ENCODE measurements around the gene TBL1XR1.

The TBL1XR1 gene

GRCh38 chr3:177150970-177151627 is 46.2 kb downstream of the TBL1XR1 start:
- H3K4me2 ChIP-seq, result peak overlapping the region; percentile 65
- peak overlapping the region; percentile 70 for H3K27ac ChIP-seq
- no peaks in the 10 kb centered on the region; the same call in 1 of the 2 replicates for H3K36me3 ChIP-seq (ENCODE audit: insufficient read depth)
- TF ChIP-seq CTCF (conservative IDR thresholded peaks at IDR 0.05; ENCODE audit: low read depth, low read length), result no peak
- H3K4me1 ChIP-seq (ENCODE audit: low read depth, poor library complexity, severe bottlenecking), result peaks cover 100% of the 10 kb centered on the region
- peaks cover 100% of the 10 kb centered on the region for H3K79me2 ChIP-seq (ENCODE audit: insufficient read depth, low read depth)
- no peak overlapping the region for H3K4me3 ChIP-seq (IDR thresholded peaks at IDR 0.05; ENCODE audit: insufficient read depth, low read depth, low read length)
- H3K27me3 ChIP-seq (ENCODE audit: insufficient read depth, low read depth), result no peaks in the 10 kb centered on the region
- no peak overlapping the region for H2AFZ ChIP-seq (ENCODE audit: low read depth)
- peak overlapping the region; percentile 33; the same call in 1 of the 2 replicates for H3K9ac ChIP-seq
- H4K20me1 ChIP-seq (ENCODE audit: insufficient read depth), result peaks cover 43% of the 10 kb centered on the region

DNA sequence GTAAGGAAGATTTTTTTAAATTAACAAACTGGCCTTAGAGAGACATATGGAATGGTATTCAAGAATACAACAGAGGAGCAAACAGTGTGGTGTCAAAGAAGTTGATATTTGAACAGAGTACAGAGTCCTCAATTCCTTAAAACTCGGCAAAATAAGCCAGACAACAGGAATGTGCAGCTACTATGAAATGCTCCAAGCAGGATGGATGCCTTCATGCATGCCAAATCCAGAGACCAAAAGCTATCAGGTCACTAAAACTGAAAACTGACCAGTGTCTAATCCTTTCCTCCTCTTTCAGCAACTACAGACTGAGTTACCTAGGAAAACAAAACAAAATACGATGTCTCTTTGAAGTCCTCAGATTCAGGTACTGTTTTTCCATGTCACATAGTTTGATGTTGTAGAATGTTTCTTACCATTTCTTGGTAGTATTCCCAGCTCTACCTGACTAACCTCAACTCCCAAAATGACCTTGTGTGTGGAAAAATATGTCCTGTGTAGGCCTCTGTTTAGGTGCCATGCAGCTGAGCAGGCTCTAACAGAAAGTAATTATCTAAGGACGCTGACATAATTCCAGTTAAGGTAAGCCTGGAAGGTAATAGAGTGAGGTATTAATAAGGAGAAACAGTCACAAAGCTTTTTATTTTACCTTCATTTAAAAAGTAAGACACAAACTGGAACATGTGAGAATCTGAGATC is 46.9 kb downstream of the TBL1XR1 start:
- H3K27me3 ChIP-seq (ENCODE audit: insufficient read depth, low read depth), result no peaks in the 10 kb centered on the region
- H2AFZ ChIP-seq (ENCODE audit: low read depth), result no peak overlapping the region
- peak overlapping the region; percentile 65 for H3K4me2 ChIP-seq
- no peak overlapping the region for H3K4me3 ChIP-seq (IDR thresholded peaks at IDR 0.05; ENCODE audit: insufficient read depth, low read depth, low read length)
- no peak for TF ChIP-seq CTCF (conservative IDR thresholded peaks at IDR 0.05; ENCODE audit: low read depth, low read length)
- H3K9ac ChIP-seq, result peak overlapping the region; percentile 33; the same call in 1 of the 2 replicates
- H3K4me1 ChIP-seq (ENCODE audit: low read depth, poor library complexity, severe bottlenecking), result peaks cover 100% of the 10 kb centered on the region
- peaks cover 100% of the 10 kb centered on the region for H3K79me2 ChIP-seq (ENCODE audit: insufficient read depth, low read depth)
- H3K36me3 ChIP-seq (ENCODE audit: insufficient read depth), result no peaks in the 10 kb centered on the region; the same call in 1 of the 2 replicates
- peak overlapping the region; percentile 70 for H3K27ac ChIP-seq
- peaks cover 39% of the 10 kb centered on the region for H4K20me1 ChIP-seq (ENCODE audit: insufficient read depth)

GRCh38 chr3:177149106-177149505 is 48.2 kb downstream of the TBL1XR1 start:
- Histone ChIP-seq H3K27ac (no peak overlapping the region), H3K36me3 (ENCODE audit: insufficient read depth) (no peaks in the 10 kb centered on the region; the same call in 1 of the 2 replicates), H3K79me2 (ENCODE audit: insufficient read depth, low read depth) (peaks cover 100% of the 10 kb centered on the region), H3K4me2 (peak overlapping the region; percentile 65; the same call in 1 of the 2 replicates), H3K9ac (no peak overlapping the region), H4K20me1 (ENCODE audit: insufficient read depth) (peaks cover 39% of the 10 kb centered on the region), H2AFZ (ENCODE audit: low read depth) (no peak overlapping the region), H3K4me3 (IDR thresholded peaks at IDR 0.05; ENCODE audit: insufficient read depth, low read depth, low read length) (no peak overlapping the region), H3K27me3 (ENCODE audit: insufficient read depth, low read depth) (no peaks in the 10 kb centered on the region), H3K4me1 (ENCODE audit: low read depth, poor library complexity, severe bottlenecking) (peaks cover 99% of the 10 kb centered on the region)
- no peak for TF ChIP-seq CTCF (conservative IDR thresholded peaks at IDR 0.05; ENCODE audit: low read depth, low read length)

DNA sequence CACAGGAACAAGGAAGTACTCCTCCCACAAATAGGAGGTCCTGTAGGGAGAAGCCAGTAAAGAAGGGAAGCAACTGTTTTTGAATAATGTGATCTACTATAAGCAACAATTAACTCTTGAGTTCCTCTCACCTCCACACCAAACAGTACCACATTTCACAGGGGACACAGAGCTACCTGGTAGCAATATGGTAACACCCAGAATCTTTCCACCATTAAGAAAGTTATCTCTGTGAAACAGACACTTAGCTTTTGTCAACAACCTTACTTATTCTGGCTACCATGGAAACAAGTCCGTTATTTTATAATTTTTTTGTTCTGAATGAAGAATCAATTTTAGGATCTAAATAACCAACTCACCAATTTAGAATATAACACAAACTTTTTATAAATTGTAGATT is 49.5 kb downstream of the TBL1XR1 start:
- Histone ChIP-seq H3K4me1 (ENCODE audit: low read depth, poor library complexity, severe bottlenecking) (peaks cover 99% of the 10 kb centered on the region), H3K4me2 (peak overlapping the region; percentile 94), H3K27ac (peak overlapping the region; percentile 98), H3K27me3 (ENCODE audit: insufficient read depth, low read depth) (no peaks in the 10 kb centered on the region), H3K9ac (no peak overlapping the region), H3K4me3 (IDR thresholded peaks at IDR 0.05; ENCODE audit: insufficient read depth, low read depth, low read length) (no peak overlapping the region), H3K79me2 (ENCODE audit: insufficient read depth, low read depth) (peaks cover 100% of the 10 kb centered on the region), H4K20me1 (ENCODE audit: insufficient read depth) (peaks cover 32% of the 10 kb centered on the region), H3K36me3 (ENCODE audit: insufficient read depth) (no peaks in the 10 kb centered on the region; the same call in 1 of the 2 replicates), H2AFZ (ENCODE audit: low read depth) (no peak overlapping the region)
- no peak for TF ChIP-seq CTCF (conservative IDR thresholded peaks at IDR 0.05; ENCODE audit: low read depth, low read length)
